ENCODE results near the gene MTCL1.

MTCL1 gene

DNA sequence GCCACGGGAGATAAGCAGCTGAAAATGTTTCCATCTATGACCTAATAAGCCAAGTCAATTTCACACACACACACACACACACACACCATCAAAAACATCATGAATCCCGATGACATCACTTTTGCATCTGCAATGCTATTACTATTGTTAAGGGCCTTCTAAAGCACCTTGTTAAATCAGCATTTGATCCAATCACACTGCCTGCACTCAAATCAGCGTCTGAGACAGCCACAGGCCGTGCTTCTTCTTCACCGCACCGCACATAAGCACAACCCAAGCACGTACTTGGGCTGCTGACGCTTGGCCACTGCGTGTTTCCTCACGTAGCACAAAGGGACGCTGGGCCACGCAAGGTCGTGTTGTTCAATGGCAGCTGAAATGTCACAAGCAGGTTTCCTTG is 15.8 kb upstream of the MTCL1 start:
- TF ChIP-seq, protein P1, sequence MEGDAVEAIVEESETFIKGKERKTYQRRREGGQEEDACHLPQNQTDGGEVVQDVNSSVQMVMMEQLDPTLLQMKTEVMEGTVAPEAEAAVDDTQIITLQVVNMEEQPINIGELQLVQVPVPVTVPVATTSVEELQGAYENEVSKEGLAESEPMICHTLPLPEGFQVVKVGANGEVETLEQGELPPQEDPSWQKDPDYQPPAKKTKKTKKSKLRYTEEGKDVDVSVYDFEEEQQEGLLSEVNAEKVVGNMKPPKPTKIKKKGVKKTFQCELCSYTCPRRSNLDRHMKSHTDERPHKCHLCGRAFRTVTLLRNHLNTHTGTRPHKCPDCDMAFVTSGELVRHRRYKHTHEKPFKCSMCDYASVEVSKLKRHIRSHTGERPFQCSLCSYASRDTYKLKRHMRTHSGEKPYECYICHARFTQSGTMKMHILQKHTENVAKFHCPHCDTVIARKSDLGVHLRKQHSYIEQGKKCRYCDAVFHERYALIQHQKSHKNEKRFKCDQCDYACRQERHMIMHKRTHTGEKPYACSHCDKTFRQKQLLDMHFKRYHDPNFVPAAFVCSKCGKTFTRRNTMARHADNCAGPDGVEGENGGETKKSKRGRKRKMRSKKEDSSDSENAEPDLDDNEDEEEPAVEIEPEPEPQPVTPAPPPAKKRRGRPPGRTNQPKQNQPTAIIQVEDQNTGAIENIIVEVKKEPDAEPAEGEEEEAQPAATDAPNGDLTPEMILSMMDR (IDR thresholded peaks at IDR 0.05): no peak
- H3K79me2 ChIP-seq: no peaks in the 10 kb centered on the region
- no peak overlapping the region for H3K27ac ChIP-seq

DNA sequence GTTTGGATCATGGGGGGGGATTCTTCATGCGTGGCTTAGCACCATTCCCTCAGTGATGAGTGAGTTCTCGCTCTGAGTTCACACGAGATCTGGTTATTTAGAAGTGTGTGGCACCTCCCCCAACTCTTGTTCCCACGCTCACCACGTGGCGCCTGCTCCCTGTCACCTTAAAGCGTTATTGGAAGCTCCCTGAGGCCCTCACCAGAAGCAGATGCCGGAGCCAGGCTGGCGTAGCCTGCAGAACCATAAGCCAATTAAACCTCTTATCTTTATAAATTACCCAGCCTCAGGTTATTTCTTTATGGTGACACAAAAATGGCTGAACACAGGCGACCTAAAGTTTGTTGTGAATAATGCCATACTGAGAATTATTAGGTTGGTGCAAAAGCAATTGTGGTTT is 10.5 kb upstream of the MTCL1 start:
- Histone ChIP-seq H3K36me3 (ENCODE audit: control insufficient read depth, insufficient read depth, low read length) (no peaks in the 10 kb centered on the region), H3K27me3 (ENCODE audit: control insufficient read depth, insufficient read depth, low read length) (no peaks in the 10 kb centered on the region), H3K9me3 (ENCODE audit: control insufficient read depth, low read length) (no peaks in the 10 kb centered on the region), H3K4me2 (ENCODE audit: low read length) (no peak overlapping the region), H3K79me2 (no peaks in the 10 kb centered on the region), H3K27ac (no peak overlapping the region), H3K4me3 (ENCODE audit: low read depth, low read length) (no peak overlapping the region), H2AFZ (no peak overlapping the region), H3K9ac (no peak overlapping the region), H3K4me1 (peaks cover 8% of the 10 kb centered on the region)
- TF ChIP-seq, protein P1 (IDR thresholded peaks at IDR 0.05): no peak

More for the DNA sequence above, 15.8 kb upstream of the MTCL1 start:
- Histone ChIP-seq H3K4me3 (ENCODE audit: low read depth, low read length) (no peak overlapping the region), H3K9ac (no peak overlapping the region), H3K4me1 (peaks cover 12% of the 10 kb centered on the region), H3K27me3 (ENCODE audit: control insufficient read depth, insufficient read depth, low read length) (no peaks in the 10 kb centered on the region), H2AFZ (no peak overlapping the region), H3K36me3 (ENCODE audit: control insufficient read depth, insufficient read depth, low read length) (no peaks in the 10 kb centered on the region), H3K4me2 (ENCODE audit: low read length) (no peak overlapping the region), H3K9me3 (ENCODE audit: control insufficient read depth, low read length) (no peaks in the 10 kb centered on the region)

DNA sequence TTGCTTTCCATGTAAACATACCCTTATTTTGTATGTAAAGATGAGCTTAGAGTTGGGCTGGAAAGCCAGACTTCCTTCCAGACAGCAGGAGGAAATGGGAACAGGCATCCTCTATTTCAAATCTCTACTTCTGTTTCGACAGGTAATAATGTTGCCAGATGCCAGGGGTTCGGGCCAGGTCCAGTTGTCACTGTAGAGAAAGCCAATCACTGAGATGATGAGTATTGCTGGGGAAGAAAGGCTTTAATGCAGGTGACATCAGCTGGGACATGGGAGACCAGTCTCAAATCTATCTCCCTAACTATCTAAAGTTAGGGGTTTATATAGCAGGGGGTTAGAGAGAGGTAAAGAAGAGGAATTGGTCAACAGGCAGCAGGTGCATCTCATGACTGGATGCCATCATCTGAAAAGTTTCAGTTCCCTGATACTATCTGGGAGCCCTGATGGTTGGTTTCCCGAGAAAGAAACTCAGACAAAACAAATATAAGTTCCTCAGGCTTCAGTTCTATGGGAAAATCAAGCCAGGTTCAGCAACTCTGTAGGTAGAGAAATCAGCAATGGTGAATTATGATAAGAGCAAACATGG is 9.3 kb upstream of the MTCL1 start:
- Histone ChIP-seq H3K4me3 (ENCODE audit: low read depth, low read length) (peak overlapping the region; percentile 12), H2AFZ (no peak overlapping the region), H3K27ac (peak overlapping the region; percentile 17), H3K4me1 (peaks cover 8% of the 10 kb centered on the region), H3K27me3 (ENCODE audit: control insufficient read depth, insufficient read depth, low read length) (no peaks in the 10 kb centered on the region), H3K79me2 (no peaks in the 10 kb centered on the region), H3K4me2 (ENCODE audit: low read length) (peak overlapping the region; percentile 34), H3K9ac (no peak overlapping the region), H3K36me3 (ENCODE audit: control insufficient read depth, insufficient read depth, low read length) (no peaks in the 10 kb centered on the region), H3K9me3 (ENCODE audit: control insufficient read depth, low read length) (no peaks in the 10 kb centered on the region)
- TF ChIP-seq, protein P1 (IDR thresholded peaks at IDR 0.05): no peak

DNA sequence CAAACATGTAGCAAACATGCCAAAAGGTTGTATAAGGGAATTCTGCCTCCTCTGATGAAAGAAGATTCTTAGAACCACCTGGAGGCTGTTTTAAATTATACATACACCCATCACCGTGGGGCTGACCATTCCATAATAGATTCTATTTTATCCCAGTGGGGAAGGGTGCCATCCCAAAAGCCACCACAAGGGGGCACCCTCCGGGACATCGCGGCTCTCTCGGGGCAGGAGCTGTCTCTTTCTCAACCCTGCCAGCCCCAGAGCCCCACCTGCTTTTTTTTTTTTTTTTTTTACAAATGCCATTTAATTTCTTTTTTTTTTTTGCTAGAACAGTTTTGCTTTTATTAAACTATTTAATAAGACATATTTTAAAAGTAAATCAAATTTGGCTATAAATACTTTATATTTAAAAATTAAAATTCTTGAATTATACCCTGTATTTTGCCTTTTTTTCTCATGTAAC is 8.6 kb upstream of the MTCL1 start:
- H3K79me2 ChIP-seq: no peaks in the 10 kb centered on the region
- H2AFZ ChIP-seq: no peak overlapping the region
- H3K9ac ChIP-seq: no peak overlapping the region
- TF ChIP-seq, protein P1 (IDR thresholded peaks at IDR 0.05): peak; percentile 92
- H3K27me3 ChIP-seq (ENCODE audit: control insufficient read depth, insufficient read depth, low read length): no peaks in the 10 kb centered on the region
- H3K4me3 ChIP-seq (ENCODE audit: low read depth, low read length): no peak overlapping the region
- no peak overlapping the region for H3K27ac ChIP-seq
- no peaks in the 10 kb centered on the region for H3K9me3 ChIP-seq (ENCODE audit: control insufficient read depth, low read length)
- no peaks in the 10 kb centered on the region for H3K36me3 ChIP-seq (ENCODE audit: control insufficient read depth, insufficient read depth, low read length)
- H3K4me2 ChIP-seq (ENCODE audit: low read length): peak overlapping the region; percentile 34
- peaks cover 8% of the 10 kb centered on the region for H3K4me1 ChIP-seq

DNA sequence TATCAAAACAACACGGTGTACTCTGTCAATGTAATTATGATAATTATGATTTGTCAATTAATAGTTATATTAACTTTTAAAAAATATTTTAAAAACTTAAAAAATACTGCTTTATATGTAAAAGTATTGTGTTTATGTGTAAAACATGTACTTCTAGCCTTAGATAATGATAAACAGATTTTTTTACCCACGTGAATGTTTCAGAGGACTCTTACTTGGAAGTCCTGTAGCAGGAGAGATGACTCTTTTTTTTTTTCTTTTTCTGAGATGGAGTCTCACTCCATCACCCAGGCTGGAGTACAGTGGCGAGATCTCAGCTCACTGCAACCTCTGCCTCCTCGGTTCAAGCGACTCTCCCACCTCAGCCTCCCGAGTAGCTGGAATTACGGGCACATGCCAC is 6.2 kb upstream of the MTCL1 start:
- Histone ChIP-seq H3K9me3 (ENCODE audit: control insufficient read depth, low read length) (no peaks in the 10 kb centered on the region), H3K9ac (no peak overlapping the region), H3K4me3 (ENCODE audit: low read depth, low read length) (no peak overlapping the region), H3K4me2 (ENCODE audit: low read length) (no peak overlapping the region), H2AFZ (no peak overlapping the region), H3K79me2 (no peaks in the 10 kb centered on the region), H3K27me3 (ENCODE audit: control insufficient read depth, insufficient read depth, low read length) (no peaks in the 10 kb centered on the region), H3K4me1 (peaks cover 8% of the 10 kb centered on the region), H3K27ac (no peak overlapping the region), H3K36me3 (ENCODE audit: control insufficient read depth, insufficient read depth, low read length) (no peaks in the 10 kb centered on the region)
- TF ChIP-seq, protein P1 (IDR thresholded peaks at IDR 0.05): no peak
